Activated gamma-delta T cell (primary cell): ENCODE results near the gene PPARG.
A peak's percentile ranks its signal among the peaks of the same experiment; 100 is the strongest.
"Not testable (repeated sequence)": the region's sequence is repeated elsewhere in the genome, so short reads cannot be mapped to it uniquely, and the experiment has no call there.

Experiments used
- DNase-seq: peaks from one replicate; lab custom pipeline; 2025; lab: John Stamatoyannopoulos, UW
- total RNA-seq, 2 donors: gene quantifications; one replicate each; lab custom pipeline; 2026; lab: John Stamatoyannopoulos, UW

The PPARG gene
- total RNA-seq, result 0.05 to 0.44 reads per million in 2 donors

DNA sequence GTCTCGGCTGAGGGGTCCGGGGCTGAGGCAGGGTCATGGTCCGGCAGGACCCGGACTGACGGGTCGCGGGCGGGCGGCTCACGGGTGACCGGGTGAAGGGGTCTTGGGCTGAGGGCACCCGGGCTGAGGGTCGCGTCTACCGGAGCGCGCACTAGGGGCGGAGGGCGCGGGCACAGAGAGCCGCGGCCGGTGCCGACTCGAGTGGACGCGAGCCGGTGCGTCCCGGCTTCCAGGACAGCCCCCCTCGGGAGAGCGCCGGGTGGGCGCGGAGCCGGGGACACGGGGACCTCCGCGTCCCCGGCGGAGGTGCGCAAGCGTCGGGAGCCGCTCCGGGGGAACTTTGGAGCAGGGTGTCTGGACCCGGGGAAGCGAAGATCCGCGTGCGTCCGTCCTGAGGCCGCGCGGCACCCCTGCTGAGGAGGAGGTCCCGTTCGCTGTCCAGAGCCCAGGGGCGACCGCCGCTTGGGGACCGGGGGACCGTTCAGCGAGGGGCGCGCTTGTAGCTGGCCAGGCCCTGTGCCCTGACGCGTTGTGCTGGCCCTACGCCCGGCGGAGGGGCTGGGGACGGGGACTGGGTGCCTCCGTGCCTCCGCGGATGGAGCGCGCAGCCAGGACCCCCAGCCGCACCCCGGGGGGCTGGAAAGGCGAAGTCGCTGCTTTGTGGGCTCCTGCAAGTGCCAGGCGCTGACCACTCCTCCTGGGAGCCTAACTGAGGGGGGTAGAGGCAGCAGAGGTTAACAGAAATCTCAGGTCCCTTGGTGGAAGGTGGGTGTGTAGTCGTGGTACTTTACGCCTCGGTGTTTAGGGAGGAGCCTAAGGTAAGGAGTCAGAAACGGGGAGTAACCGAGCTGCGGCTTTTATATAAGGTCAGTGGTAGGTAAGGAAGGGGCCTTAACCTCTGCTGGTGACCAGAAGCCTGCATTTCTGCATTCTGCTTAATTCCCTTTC, at the start of gene PPARG:
PPARG (plus strand) TSS at position 889 of the 948 bp plus-strand sequence. CDS start 90,642 bp downstream, outside the sequence.
- DNase-seq, result peak; percentile 8

DNA sequence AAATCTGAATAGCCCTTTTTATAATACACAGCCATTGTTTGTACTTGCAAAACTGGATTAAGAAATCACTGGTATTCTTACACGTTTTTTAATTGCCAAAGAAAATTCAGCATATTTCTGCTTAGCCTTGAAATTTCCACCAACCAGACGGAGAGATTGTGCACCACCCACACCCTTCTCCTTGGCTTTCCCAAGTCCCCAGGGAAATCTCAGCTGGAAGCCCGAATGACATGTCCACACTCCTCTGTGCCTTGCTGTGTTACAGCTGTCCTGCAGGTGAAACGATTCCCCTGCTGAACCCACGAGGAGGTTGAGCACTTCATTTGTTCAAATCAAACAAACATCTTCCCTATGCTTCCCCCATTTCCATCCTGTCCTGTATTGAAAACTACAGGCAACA, 49.6 kb upstream of the PPARG start:
- no peak for DNase-seq

GRCh38 chr3:12242772-12243171, 46.1 kb upstream of the PPARG start:
- no peak for DNase-seq

GRCh38 chr3:12246497-12247163, 42.2 kb upstream of the PPARG start:
- DNase-seq, result no peak

DNA sequence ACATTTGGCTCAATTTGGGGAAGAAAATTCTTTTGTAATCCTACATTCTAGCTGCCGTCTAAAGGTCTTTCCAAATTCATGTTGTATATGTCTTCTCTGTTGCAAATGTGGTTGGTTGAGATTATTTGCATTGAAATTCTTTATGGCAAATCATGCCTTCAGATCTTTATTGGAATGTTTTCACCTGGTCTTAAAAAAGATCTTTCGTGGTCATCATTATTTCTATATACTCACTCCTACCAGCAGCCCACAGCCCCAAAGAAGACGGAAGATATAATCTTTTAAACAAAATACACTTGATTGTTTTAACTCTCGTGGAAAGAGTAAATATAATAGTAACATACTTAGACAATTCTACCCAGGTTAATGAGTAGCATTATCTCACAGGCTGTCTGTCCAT, 41.5 kb upstream of the PPARG start:
- DNase-seq, result no peak

DNA sequence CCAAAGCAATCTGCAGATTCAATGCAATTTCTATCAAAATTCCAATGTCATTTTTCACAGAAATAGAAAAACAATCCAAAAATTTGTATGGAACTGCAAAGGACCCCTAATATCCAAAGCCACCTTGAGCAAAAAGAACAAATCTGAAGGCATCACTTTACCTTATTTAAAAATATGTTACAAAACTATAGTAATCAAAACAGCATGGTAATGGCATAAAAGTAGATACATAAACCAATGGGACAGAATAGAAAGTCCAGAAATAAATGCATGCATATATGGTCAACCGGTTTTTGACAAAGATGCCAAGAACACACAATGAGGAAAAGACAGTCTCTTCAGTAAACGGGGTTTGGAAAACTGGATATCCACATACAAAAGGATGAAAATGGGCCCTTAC, 39.4 kb upstream of the PPARG start:
- DNase-seq, result no peak

DNA sequence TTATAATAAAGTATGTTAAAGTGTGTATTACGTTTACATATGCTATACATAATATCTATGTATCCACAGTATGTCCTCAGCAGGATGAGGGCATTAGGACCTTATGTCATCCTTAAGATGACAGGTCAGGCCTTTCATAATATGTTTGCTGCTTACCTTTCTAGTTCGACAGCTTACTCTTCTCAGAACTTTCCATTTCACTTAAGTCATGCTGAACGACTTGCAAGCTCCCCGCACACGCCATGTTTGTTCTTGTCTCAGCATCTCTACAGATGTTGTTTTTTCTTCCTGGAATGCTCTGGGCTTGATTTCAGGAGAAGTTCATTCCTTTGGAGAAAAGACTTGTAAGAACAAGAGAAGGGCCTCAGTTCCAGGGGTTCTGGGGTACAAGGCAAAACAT, 36.0 kb upstream of the PPARG start:
- DNase-seq, result no peak

- DNase-seq, result no peak
Observed at GRCh38 chr3:12253516-12254343, 35.1 kb upstream of the PPARG start.

DNA sequence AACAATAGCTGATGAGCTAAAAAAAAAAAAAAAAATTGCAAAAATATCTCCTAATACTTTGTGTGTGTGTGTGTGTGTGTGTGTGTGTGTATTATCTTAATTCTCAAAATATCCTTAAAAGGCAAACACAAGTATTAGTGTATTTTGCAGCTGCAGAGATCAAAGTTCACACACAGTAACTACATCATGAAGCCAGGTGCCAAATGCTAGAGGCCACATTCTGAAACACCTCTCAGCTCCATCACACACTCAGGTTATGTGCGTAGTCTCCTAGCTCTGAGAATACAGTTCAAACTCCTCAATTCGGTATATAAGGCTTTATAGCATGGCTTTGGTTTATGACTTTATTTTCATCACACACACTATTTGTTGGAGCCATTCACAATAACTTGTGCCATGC, 33.5 kb upstream of the PPARG start:
- no peak for DNase-seq

DNA sequence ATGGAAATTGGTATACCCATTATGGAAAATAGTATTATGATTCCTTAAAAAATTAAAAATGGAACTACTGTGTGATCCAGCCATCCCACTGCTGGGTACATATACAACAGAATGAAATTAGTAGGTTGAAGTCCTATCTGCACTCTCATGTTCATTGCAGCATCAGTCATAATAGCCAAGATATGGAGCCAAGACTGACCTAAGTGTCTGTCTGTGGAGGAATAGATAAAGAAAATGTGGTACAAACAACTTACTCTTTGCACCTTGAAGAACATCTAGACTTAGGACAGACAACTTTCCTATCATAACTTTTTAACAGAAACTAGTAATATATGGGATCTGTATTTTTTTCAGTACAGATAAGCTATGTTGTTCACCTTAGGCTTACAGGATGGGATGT, 30.0 kb upstream of the PPARG start:
- DNase-seq, result no peak

DNA sequence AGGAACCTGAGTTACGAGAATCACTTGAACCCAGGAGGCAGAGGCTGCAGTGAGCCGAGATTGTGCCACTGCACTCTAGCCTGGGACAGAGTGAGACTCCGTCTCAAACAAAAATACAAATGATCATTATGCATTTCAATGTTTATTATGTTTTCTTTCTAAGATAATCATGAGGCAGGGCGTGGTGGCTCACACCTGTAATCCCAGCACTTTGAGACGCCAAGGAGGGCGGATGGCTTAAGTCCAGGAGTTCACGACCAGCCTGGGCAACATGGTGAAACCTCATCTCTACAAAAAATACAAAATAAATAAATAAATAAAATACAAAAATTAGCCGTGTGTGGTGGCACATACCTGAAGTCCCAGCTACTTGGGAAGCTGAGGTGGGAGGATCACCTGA, 26.7 kb upstream of the PPARG start:
- DNase-seq, result not testable (repeated sequence)

DNA sequence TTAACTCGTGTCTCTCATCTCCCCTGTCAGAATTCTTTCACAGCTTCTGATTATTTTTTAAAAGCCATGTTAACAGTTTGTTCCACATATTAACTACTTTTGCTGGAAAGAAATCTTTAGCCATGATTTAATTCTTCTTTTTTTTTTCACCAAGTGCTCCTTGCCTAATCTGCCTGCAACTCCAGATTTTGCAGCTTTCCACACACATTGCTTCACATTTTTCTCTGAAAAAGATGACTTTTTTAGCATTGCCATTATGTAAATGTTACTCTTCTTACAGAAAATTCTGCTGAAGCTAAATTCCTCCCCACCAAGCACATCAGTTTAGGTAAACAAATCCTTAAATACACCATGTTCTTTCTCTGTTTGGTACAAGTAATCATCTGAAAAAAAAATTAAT, 23.4 kb upstream of the PPARG start:
- no peak for DNase-seq

GRCh38 chr3:12266038-12266437, 22.8 kb upstream of the PPARG start:
- no peak for DNase-seq

GRCh38 chr3:12267376-12268030, 21.4 kb upstream of the PPARG start:
- DNase-seq, result no peak

DNA sequence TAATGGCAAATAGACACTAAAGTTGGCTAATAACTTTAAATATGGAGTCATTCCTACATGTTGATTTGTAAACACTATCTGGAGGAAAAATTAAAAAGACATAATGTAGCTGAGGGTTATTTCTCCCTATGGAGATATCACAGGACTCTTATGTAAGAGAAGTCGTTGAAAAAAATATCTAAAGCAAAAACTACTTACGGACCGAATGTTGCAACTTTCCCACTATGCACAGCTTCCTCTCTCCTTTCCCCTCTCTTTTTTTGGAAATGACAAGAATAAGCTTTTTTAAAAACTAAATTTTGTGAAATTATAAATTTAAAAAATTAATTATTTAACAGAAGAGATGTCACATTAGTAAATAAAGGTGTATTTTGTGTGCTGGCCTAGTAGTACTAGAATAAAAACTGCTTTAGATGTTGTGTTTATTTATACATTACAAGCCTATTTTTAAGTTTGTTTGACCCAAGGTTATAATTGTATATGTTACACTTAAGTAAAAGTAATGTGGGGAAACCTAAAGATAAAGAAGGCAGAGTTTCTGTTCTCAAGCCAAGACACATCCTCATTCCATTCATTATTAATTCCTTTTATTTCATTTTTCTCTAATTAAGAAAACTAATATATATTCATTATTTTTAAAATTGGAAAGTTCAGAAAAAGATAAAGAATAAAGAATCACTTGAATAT, 20.7 kb upstream of the PPARG start:
- no peak for DNase-seq

GRCh38 chr3:12270976-12271375, 17.9 kb upstream of the PPARG start:
- DNase-seq, result no peak

GRCh38 chr3:12273045-12273695, 15.7 kb upstream of the PPARG start:
- DNase-seq, result no peak

DNA sequence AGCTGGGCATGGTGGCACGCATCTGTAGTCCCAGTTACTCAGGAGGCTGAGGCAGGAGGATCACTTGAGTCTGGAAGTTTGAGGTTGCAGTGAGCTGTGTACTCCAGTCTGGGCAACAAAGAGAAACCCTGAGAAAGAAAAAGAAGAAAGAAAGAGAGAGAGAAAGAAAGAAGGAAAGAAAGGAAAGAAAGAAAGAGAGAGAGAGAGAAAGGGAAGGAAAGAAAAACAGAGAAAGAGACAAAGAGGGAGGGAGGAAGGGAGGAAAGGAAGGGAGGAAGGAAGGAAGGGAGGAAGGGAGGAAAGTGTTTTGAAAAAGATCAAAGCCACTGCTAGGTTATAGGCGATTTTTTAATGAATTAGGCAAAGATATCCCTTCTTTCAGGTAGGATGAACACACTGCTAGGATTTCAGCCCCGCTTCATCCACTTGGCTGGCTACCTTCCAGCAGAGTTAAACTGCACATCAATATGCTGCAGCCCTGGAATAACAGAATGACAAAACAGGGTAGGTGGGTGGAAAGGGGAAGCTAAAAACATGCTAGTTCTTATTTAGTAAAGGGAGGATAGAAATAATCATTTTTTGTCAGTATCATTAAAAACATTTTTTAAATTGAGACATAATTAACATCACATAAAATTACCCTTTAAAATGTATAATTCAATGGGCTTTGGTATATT, 12.8 kb upstream of the PPARG start:
- DNase-seq, result no peak

DNA sequence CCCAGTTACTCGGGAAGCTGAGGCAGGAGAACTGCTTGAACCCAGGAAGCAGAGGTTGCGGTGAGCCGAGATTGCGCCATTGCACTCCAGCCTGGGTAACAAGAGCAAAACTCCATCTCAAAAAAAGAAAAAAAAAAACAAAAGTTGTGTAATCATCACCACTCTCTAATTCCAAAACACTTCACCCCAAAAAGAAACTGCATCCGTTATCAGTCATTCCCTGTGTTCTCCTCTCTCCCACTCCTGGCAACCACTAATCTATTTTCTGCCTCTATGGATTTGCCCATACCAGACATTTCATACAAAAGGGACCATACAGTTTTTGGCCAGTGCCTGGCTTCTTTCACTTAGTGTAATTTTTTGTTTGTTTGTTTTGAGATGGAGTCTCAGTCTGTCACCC, 12.0 kb upstream of the PPARG start:
- not testable (repeated sequence) for DNase-seq

DNA sequence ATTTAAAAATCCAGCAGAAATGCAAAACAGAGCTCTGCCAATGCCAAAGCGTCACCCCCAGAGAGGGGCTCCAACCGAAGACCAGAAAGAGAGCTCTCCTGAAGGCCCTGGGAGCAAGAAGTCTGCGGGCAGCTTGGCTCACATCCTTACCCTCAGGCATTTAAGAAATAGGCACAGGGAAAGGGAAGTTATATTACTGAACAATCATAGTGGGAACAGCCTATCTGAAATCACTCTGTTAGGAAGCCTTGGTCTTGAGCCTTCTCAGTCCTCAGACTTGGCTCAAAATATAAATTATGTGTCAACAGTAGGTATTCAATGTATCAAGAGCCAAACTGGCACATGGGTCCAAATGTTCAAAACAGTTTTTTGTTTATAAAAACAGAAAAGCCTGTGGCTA, 10.3 kb upstream of the PPARG start:
- DNase-seq, result no peak
